Bone marrow (tissue), 2 donors: ENCODE data around the gene RIC8A.

Source experiments
- DNase-seq, 2 donors: peaks; one replicate each; lab custom pipeline; 2025; lab: John Stamatoyannopoulos, UW

Gene RIC8A

GRCh38 chr11:244376-244775 is 36.9 kb downstream of the RIC8A start:
- no peak for DNase-seq

- no peak for DNase-seq
These were observed 41.6 kb downstream of the RIC8A start for GRCh38 chr11:249062-249461.

GRCh38 chr11:250274-250673 is 42.8 kb downstream of the RIC8A start:
- no peak for DNase-seq

- peak; percentile 24 to 53 for DNase-seq
These were observed 43.3 kb downstream of the RIC8A start for GRCh38 chr11:250740-251299.

GRCh38 chr11:251550-251949 is 44.0 kb downstream of the RIC8A start:
- no peak for DNase-seq

GRCh38 chr11:252666-253065 is 45.2 kb downstream of the RIC8A start:
- no peak for DNase-seq

GRCh38 chr11:253160-253885 is 45.8 kb downstream of the RIC8A start:
- no peak for DNase-seq

- DNase-seq = no peak
These were observed 46.4 kb downstream of the RIC8A start for GRCh38 chr11:253886-254270.

- no peak for DNase-seq
These were observed 47.7 kb downstream of the RIC8A start for GRCh38 chr11:255176-255575.

GRCh38 chr11:255816-256215 is 48.3 kb downstream of the RIC8A start:
- DNase-seq = no peak

GRCh38 chr11:256952-257737 is 49.6 kb downstream of the RIC8A start:
- no peak for DNase-seq

GRCh38 chr11:257766-258493 is 50.4 kb downstream of the RIC8A start:
- DNase-seq = no peak

- no peak for DNase-seq
These were observed 51.9 kb downstream of the RIC8A start for GRCh38 chr11:259413-259812.

GRCh38 chr11:261624-262023 is 54.1 kb downstream of the RIC8A start:
- DNase-seq = no peak
